ENCODE measurements around the gene ZCCHC10. TPM values are rescaled to one million over a fixed set of nuclear protein-coding genes. Genes with fewer than 3 reads are reported as not detected.

ZCCHC10 gene
- polyA plus RNA-seq (2013, experiment 1 of 2), result 37.4 TPM
- 36.9 TPM for polyA plus RNA-seq (2013, experiment 2 of 2)

GRCh38 chr5:133025804-133026663, at the start of gene ZCCHC10:
Gene ZCCHC10, minus strand, starts transcription at chr5:133026549. Its CDS starts 12 bp downstream, at chr5:133026537.
- peak within 1 kb of the TSS; percentile 69 for H2BK5ac ChIP-seq (ENCODE audit: low read depth, low read length, poor library complexity, severe bottlenecking)

GRCh38 chr5:133075572-133076536, 49.5 kb upstream of the ZCCHC10 start:
- H2BK5ac ChIP-seq (ENCODE audit: low read depth, low read length, poor library complexity, severe bottlenecking), result no peak overlapping the region
- no peak overlapping the region for H4K91ac ChIP-seq (ENCODE audit: low read length)
- no peaks in the 10 kb centered on the region for H3K4me1 ChIP-seq (ENCODE audit: control insufficient read depth, insufficient read depth, low read depth, low read length)
- H3K27ac ChIP-seq (ENCODE audit: low read length, poor library complexity, severe bottlenecking), result no peak overlapping the region
- H2AK5ac ChIP-seq (ENCODE audit: low read length, severe bottlenecking), result no peak overlapping the region
- no peak overlapping the region for H3K4ac ChIP-seq (ENCODE audit: low read depth in 1 of 2, low read length in 2 of 2)
- no peak overlapping the region for H3K4me3 ChIP-seq (ENCODE audit: insufficient read depth in 1 of 2, low read depth in 1 of 2, low read length in 2 of 2)
- H4K8ac ChIP-seq (ENCODE audit: low read length), result no peak overlapping the region
- DNase-seq, result no peak
- no peak overlapping the region for H2AFZ ChIP-seq (ENCODE audit: low read depth, low read length)
- no peak overlapping the region for H3K4me2 ChIP-seq (ENCODE audit: low read length, poor library complexity, severe bottlenecking)
- no peak overlapping the region for H2BK12ac ChIP-seq (ENCODE audit: low read length in 2 of 2)
- no peak overlapping the region for H3K23ac ChIP-seq (ENCODE audit: low read length in 2 of 2)
- H3K36me3 ChIP-seq (ENCODE audit: control insufficient read depth in 1 of 2, insufficient read depth in 2 of 2, low read depth in 1 of 2, low read length in 2 of 2), result peaks cover 9 to 72% of the 10 kb centered on the region in 2 experiments
- no peak overlapping the region for H2BK120ac ChIP-seq (ENCODE audit: low read depth, low read length)
- no peak overlapping the region for H3K14ac ChIP-seq (ENCODE audit: low read length in 2 of 2)
- no peak overlapping the region for H3K9ac ChIP-seq (ENCODE audit: low read length)
- WGBS, result 89% methylated on average over 6 of the region's 7 CpGs
- H3K9me3 ChIP-seq (ENCODE audit: control insufficient read depth, low read length), result no peaks in the 10 kb centered on the region
- no peak overlapping the region for H3K18ac ChIP-seq (ENCODE audit: low read depth in 1 of 2, low read length in 2 of 2)
- no peak overlapping the region for H2BK15ac ChIP-seq (ENCODE audit: low read depth, poor library complexity, severe bottlenecking)
- peaks cover 17% of the 10 kb centered on the region for H3K79me1 ChIP-seq (replicated peaks; ENCODE audit: low read length, poor library complexity, severe bottlenecking)
- no peaks in the 10 kb centered on the region for H3K27me3 ChIP-seq (ENCODE audit: control insufficient read depth in 1 of 2, insufficient read depth in 1 of 2, low read length in 2 of 2)

More at GRCh38 chr5:133025804-133026663, at the start of gene ZCCHC10:
- Histone ChIP-seq H2AFZ (ENCODE audit: low read depth, low read length) (peak within 1 kb of the TSS; percentile 75), H2BK12ac (ENCODE audit: low read length in 2 of 2) (no peak within 1 kb of the TSS), H3K9me3 (ENCODE audit: control insufficient read depth, low read length) (no peaks in the 10 kb centered on the region), H2BK120ac (ENCODE audit: low read depth, low read length) (peak within 1 kb of the TSS; percentile 85), H2AK5ac (ENCODE audit: low read length, severe bottlenecking) (no peak within 1 kb of the TSS), H3K36me3 (ENCODE audit: control insufficient read depth in 1 of 2, insufficient read depth in 2 of 2, low read depth in 1 of 2, low read length in 2 of 2) (peaks cover 3 to 10% of the 10 kb centered on the region in 2 experiments), H3K4ac (ENCODE audit: low read depth in 1 of 2, low read length in 2 of 2) (peak within 1 kb of the TSS; percentile 54 to 81), H3K4me3 (ENCODE audit: insufficient read depth in 1 of 2, low read depth in 1 of 2, low read length in 2 of 2) (peak within 1 kb of the TSS; percentile 87 to 88), H4K8ac (ENCODE audit: low read length) (peak within 1 kb of the TSS; percentile 95), H3K27me3 (ENCODE audit: control insufficient read depth in 1 of 2, insufficient read depth in 1 of 2, low read length in 2 of 2) (no peaks in the 10 kb centered on the region), H2BK15ac (ENCODE audit: low read depth, poor library complexity, severe bottlenecking) (peak within 1 kb of the TSS; percentile 98), H3K18ac (ENCODE audit: low read depth in 1 of 2, low read length in 2 of 2) (peak within 1 kb of the TSS; percentile 76 to 93), H3K23ac (ENCODE audit: low read length in 2 of 2) (no peak within 1 kb of the TSS), H3K4me2 (ENCODE audit: low read length, poor library complexity, severe bottlenecking) (peak within 1 kb of the TSS; percentile 60), H3K79me1 (replicated peaks; ENCODE audit: low read length, poor library complexity, severe bottlenecking) (peaks cover 2% of the 10 kb centered on the region), H3K27ac (ENCODE audit: low read length, poor library complexity, severe bottlenecking) (peak within 1 kb of the TSS; percentile 96), H3K4me1 (ENCODE audit: control insufficient read depth, insufficient read depth, low read depth, low read length) (no peaks in the 10 kb centered on the region), H3K14ac (ENCODE audit: low read length in 2 of 2) (peak within 1 kb of the TSS in 1 of 2 experiments; percentile 80), H3K9ac (ENCODE audit: low read length) (peak within 1 kb of the TSS; percentile 99), H4K91ac (ENCODE audit: low read length) (peak within 1 kb of the TSS; percentile 80)
- peak; percentile 95 for DNase-seq
- under 1% methylated on average over 52 of the region's 53 CpGs for WGBS

DNA sequence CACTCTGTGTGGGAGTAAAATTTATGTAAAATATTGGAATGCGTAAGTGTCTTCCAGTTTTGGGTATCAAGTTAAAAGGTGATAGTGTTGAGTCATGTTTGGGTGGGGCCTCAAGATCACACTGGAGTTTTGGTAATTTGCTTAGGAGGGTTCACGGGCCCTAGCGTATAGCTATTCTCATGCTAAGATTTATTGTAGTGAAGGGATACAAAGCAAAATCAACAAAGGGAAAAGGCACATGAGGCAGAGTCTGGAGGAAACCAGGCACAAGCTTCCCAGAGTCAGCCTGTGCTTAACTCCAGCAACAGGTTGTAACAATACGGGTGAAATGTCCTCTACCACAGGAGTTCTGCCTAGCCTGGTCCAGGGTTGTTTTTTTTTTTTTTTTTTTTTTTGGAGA, 45.7 kb upstream of the ZCCHC10 start:
- no peaks in the 10 kb centered on the region for H3K9me3 ChIP-seq (ENCODE audit: control insufficient read depth, low read length)
- no peak overlapping the region for H2AK5ac ChIP-seq (ENCODE audit: low read length, severe bottlenecking)
- H4K91ac ChIP-seq (ENCODE audit: low read length), result no peak overlapping the region
- no peak overlapping the region for H2BK12ac ChIP-seq (ENCODE audit: low read length in 2 of 2)
- no peaks in the 10 kb centered on the region for H3K27me3 ChIP-seq (ENCODE audit: control insufficient read depth in 1 of 2, insufficient read depth in 1 of 2, low read length in 2 of 2)
- no peak overlapping the region for H3K23ac ChIP-seq (ENCODE audit: low read length in 2 of 2)
- no peaks in the 10 kb centered on the region for H3K4me1 ChIP-seq (ENCODE audit: control insufficient read depth, insufficient read depth, low read depth, low read length)
- no peak overlapping the region for H3K14ac ChIP-seq (ENCODE audit: low read length in 2 of 2)
- no peak overlapping the region for H2BK5ac ChIP-seq (ENCODE audit: low read depth, low read length, poor library complexity, severe bottlenecking)
- no peak overlapping the region for H4K8ac ChIP-seq (ENCODE audit: low read length)
- no peak overlapping the region for H2BK15ac ChIP-seq (ENCODE audit: low read depth, poor library complexity, severe bottlenecking)
- no peak for DNase-seq
- H3K36me3 ChIP-seq (ENCODE audit: control insufficient read depth in 1 of 2, insufficient read depth in 2 of 2, low read depth in 1 of 2, low read length in 2 of 2), result peaks cover 23 to 86% of the 10 kb centered on the region in 2 experiments
- H3K9ac ChIP-seq (ENCODE audit: low read length), result no peak overlapping the region
- H3K79me1 ChIP-seq (replicated peaks; ENCODE audit: low read length, poor library complexity, severe bottlenecking), result peaks cover 33% of the 10 kb centered on the region
- 98% methylated on average over 4 of the region's 4 CpGs for WGBS
- no peak overlapping the region for H3K27ac ChIP-seq (ENCODE audit: low read length, poor library complexity, severe bottlenecking)
- no peak overlapping the region for H3K4me3 ChIP-seq (ENCODE audit: insufficient read depth in 1 of 2, low read depth in 1 of 2, low read length in 2 of 2)
- no peak overlapping the region for H3K4me2 ChIP-seq (ENCODE audit: low read length, poor library complexity, severe bottlenecking)
- H3K18ac ChIP-seq (ENCODE audit: low read depth in 1 of 2, low read length in 2 of 2), result no peak overlapping the region
- no peak overlapping the region for H2AFZ ChIP-seq (ENCODE audit: low read depth, low read length)
- H3K4ac ChIP-seq (ENCODE audit: low read depth in 1 of 2, low read length in 2 of 2), result no peak overlapping the region
- no peak overlapping the region for H2BK120ac ChIP-seq (ENCODE audit: low read depth, low read length)
